ENCODE measurements around the gene COA6.

The COA6 gene, protein sequence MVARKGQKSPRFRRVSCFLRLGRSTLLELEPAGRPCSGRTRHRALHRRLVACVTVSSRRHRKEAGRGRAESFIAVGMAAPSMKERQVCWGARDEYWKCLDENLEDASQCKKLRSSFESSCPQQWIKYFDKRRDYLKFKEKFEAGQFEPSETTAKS

DNA sequence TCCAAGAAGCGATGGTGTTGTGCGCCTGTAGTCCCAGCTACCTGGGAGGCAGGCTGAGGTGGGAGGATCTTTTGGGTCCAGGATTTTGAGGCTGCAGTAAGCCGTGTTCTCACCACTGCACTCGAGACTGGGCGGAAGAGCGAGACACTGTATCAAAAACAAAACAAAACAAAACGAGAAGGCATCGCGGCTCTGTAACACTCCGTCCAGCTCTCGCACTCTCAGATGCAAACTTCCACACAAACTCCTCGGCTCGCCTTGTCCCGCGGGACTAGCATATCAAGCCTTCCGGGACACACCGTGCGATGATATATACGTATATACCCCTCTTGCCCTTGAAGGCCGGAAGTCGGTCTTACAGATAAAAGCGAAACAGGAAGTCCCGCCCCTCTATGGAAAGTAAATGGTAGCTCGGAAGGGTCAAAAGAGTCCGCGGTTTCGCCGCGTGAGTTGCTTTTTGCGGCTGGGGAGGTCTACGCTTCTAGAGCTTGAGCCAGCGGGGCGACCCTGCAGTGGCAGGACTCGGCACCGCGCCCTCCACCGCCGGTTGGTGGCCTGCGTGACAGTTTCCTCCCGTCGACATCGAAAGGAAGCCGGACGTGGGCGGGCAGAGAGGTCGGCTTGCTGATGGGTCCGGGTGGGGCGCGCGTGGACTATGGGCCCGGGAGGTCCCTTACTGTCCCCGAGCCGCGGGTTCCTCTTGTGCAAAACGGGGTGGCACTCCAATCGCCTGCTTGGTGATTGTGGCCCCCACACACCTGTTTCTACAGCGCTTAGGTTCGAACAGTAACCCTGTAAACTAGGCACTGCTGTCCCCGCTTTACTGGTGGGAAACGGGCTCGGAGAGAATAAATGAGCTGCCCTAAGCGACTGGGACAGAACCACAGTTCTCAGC is at the start of gene COA6:
TSS of gene COA6 (plus strand) at position 393 of the 895 bp plus-strand sequence. CDS start at position 404, 11 bp downstream.
- DNase-seq (ENCODE audit: low read depth in 4 of 4, low spot score in 1 of 4) = peak; percentile 72 to 88 (median 88)

DNA sequence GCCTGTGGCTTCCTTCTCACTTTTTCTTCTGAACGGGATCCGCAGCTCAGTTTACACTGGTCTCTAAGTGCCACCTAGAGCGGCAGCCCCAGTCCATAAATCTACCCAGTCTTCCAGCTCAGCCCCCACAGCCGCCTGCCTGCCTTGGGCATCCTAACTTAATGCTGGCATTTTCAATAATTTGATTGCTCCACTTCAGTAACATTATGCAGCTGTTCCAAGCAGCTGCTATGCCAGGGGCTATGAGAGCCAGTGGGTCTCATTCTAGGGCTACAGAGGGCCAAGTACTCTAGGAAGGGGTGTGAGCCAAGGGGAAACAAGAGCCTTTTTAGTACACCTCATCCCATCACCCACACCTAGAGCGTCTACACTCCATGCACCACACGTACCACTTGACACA is 48.4 kb upstream of the COA6 start:
- DNase-seq (ENCODE audit: low read depth in 4 of 4, low spot score in 1 of 4) = no peak

DNA sequence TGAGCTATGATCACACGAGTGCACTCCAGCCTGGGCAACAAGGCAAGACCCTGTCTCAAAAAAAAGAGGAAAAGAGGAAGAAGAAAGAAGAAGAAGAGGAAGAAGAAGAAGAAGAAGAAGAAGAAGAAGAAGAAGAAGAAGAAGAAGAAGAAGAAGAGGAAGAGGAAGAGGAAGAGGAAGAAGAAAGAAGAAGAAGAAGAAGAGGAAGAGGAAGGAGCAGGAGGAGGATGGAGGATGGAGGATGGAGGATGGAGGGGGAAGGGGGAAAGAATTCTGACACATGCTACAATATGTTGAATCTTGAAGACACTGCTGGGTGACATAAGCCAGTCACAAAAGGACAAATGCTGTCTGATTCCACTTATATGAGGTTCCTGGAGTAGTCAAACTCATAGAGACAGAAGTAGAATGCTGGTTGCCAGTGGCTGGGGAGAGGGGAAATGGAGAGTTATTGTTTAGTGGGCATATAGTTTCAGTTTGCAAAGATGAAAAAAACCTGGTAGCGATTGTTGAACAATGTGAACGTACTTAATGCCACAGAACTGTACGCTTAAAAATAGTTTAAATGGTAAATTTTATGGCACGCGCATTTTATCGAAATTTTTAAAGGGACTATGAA is 47.3 kb upstream of the COA6 start:
- DNase-seq (ENCODE audit: low read depth in 4 of 4, low spot score in 1 of 4) = no peak

- peak in 3 of 4 experiments; percentile 42 to 53 (median 51) for DNase-seq (ENCODE audit: low read depth in 4 of 4, low spot score in 1 of 4)
Measured at GRCh38 chr1:234326497-234327366, 46.5 kb upstream of the COA6 start.

DNA sequence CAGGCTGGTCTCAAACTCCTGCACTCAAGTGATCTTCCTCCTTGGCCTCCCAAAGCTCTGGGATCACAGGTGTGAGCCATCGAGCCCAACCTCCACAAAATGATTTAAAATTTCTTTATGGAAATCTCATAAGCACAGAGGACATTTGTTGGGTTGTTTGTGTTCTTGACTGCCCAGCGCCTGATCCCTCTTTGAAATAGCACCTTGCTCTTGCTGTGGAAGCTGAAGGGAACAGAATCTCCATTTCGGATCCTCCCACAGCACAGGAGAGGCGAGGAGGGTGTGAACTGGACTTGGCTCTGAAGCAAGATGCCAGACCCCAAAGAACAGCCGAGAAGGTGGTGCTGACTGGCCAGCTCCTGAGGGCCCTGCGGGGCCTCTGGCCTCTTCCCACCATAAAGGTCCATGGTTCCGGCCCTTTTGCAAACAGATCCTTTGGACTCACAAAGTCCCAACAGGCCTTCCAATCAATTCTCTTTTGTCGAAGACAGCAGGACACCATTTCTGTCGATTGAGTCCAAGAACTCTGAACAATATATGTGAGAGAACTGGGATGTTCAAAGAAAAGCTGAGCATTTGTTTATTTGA is 45.6 kb upstream of the COA6 start:
- DNase-seq (ENCODE audit: low read depth in 4 of 4, low spot score in 1 of 4) = no peak

- no peak for DNase-seq (ENCODE audit: low read depth in 4 of 4, low spot score in 1 of 4)
Measured at GRCh38 chr1:234330843-234331215, 42.4 kb upstream of the COA6 start.

GRCh38 chr1:234331507-234331906 is 41.7 kb upstream of the COA6 start:
- DNase-seq (ENCODE audit: low read depth in 4 of 4, low spot score in 1 of 4) = no peak

- no peak for DNase-seq (ENCODE audit: low read depth in 4 of 4, low spot score in 1 of 4)
Measured at GRCh38 chr1:234336359-234336758, 36.9 kb upstream of the COA6 start.

DNA sequence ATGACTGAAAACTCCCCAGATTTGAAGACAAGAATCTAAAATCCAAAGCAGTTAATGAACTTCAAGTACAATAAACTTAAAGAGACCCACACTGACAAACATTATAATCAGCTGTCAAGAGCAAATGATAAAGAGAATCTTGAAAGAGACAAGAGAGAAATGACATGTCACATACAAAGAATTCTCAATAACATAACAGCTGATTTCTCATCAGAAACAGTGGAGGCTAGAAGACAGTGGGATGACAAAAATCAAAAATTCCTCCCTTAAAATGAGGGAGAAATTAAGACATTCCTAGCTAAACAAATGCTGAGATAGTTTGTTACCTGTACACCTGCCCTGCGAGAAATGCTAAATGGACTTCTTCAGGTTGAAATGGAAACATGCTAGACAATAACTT is 36.0 kb upstream of the COA6 start:
- no peak for DNase-seq (ENCODE audit: low read depth in 4 of 4, low spot score in 1 of 4)

DNA sequence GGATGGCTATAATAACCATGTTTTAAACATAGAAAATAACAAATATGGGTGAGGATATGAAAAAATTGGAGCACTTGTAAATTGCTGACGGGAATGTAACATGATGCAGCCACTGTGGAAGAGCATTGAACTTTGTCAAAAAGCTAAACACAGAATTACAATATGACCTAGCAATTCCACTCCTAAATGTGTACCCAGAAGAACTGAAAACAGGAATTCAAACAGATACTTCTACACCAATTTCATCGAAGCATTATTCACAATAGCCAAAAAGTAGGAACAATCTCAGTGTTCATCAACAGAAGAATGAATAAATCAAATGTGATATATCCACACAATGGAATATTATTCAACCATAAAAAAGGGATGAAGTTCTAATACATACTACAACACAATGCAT is 32.7 kb upstream of the COA6 start:
- no peak for DNase-seq (ENCODE audit: low read depth in 4 of 4, low spot score in 1 of 4)

GRCh38 chr1:234342774-234343173 is 30.5 kb upstream of the COA6 start:
- DNase-seq (ENCODE audit: low read depth in 4 of 4, low spot score in 1 of 4) = no peak

DNA sequence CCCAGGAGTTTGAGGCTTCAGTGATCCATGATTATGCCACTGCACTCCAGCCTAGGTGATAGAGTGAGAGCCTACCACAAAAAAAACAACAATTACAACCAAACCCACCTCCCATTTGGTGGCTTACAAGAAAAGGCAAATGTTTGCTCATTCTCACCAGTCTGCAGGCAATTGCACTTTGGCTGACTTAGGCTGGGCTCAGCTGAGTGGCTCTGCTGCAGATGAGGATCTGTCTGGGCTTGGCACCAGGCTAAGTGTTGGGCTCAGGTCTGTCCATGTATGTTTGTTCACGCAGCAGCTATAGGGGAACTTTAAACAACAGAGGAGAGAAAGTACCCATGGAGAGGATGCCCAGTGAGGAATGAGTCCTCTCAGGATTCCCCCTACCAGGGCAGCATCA is 28.0 kb upstream of the COA6 start:
- no peak for DNase-seq (ENCODE audit: low read depth in 4 of 4, low spot score in 1 of 4)

DNA sequence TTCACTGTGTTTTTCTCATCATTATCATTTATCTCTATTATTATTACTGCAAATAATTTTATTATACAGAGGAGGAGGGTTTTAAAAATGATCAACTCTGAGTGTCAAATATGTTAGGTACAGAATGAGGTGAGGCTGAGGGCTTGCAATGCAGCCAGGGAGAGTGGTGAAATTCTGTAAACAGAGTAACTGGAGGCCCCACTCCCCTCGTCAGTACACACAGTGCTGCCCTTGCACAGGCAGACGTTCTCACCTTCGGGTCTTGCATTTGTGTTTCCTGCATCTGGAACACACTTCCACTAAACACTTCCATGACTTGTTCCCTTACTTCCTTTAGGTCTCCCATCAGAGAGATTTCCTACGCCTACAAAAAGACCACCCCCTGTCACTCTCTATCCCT is 24.3 kb upstream of the COA6 start:
- no peak for DNase-seq (ENCODE audit: low read depth in 4 of 4, low spot score in 1 of 4)

DNA sequence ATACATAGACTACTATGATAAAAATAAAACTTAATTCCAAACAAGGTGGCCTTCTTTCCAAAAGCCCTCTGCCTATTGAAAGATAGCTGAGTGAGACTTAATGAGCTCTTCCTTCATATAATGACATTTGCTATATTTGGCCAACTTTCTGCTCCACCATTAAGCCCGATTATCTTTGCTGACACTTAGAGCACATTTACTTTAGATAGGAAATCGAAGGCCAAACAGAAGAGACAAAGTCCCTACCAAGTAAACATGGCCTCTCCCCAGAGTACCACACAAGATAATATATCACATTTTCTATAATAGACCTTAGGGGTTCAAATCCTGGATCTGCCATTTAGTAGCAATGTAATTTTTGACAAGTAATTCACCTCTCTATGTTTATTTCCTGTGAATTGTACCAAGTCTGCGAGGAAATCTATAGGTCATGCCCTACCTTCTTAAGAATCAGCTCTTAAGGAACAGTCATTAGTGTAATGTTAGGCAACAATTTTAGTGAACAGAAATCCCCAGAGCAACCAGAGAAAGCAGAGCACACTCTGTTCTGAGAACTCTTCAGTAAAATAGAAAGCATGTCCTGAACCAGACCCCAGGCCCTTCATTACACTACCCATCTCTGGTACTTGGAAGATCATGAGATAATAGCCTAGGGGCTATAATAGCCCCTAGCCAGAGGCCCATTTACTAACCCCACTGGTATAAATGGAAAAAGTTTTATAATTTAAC is 17.3 kb upstream of the COA6 start:
- DNase-seq (ENCODE audit: low read depth in 4 of 4, low spot score in 1 of 4) = no peak

GRCh38 chr1:234356615-234357269 is 16.5 kb upstream of the COA6 start:
- DNase-seq (ENCODE audit: low read depth in 4 of 4, low spot score in 1 of 4) = peak in 3 of 4 experiments; percentile 16 to 32 (median 29)

DNA sequence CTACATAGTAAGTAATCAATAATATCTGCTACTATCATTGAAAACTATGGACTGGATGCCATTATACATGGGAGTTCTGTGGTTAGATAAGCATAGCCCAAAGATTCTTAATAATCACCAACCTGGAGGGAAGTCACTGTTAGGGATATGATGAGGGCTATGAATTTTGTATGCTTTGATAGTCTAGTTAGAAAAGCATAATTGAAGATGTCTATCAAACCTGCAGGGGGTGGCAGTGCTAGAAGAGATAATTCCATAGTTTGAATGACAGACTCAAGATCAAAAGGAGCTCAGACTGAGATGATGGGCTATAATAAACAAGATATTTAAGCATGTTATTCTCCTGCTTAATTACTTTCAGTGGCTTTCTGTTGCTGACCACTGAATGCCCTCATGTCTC is 15.4 kb upstream of the COA6 start:
- DNase-seq (ENCODE audit: low read depth in 4 of 4, low spot score in 1 of 4) = no peak

DNA sequence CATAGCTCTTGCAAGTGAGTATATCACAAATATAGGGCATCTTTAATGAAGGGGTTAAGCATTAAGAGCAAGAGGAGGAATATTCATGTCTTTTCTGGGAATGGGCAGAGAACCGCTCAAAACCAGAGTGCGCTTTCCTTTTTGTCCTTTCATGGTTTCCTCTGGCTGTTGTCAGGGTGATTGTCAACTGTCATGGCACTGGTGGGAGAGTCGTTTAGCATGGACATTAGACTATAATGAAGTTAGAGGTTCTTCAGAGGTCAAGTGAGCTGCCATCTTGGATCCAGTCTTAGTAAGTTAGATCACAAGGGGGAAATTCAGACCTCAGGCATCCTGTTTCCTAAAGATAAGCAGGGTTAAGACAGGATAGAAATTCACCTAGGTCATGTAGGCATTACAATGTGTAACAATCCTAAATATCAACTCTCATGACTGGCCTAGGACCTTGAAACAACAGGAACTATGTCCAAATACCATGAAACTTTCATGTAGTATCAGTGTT is 12.1 kb upstream of the COA6 start:
- DNase-seq (ENCODE audit: low read depth in 4 of 4, low spot score in 1 of 4) = no peak

GRCh38 chr1:234362558-234362957 is 10.7 kb upstream of the COA6 start:
- no peak for DNase-seq (ENCODE audit: low read depth in 4 of 4, low spot score in 1 of 4)

- DNase-seq (ENCODE audit: low read depth in 4 of 4, low spot score in 1 of 4) = peak in 1 of 4 experiments; percentile 9
Measured at GRCh38 chr1:234368320-234369032, 4.8 kb upstream of the COA6 start.
